Esophagus muscularis mucosa (tissue), 4 donors: ENCODE measurements around the gene ADGRV1.
"Not testable (repeated sequence)": the region's sequence is repeated elsewhere in the genome, so short reads cannot be mapped to it uniquely, and the experiment has no call there.

Source experiments
- EP300 ChIP-seq: sonication (generic); formaldehyde crosslinking; IDR thresholded peaks from one replicate; pipeline ENCODE4 v1.6.1; 2017; ENCODE audit warnings: antibody characterized with exemption
- POLR2A ChIP-seq: fragments of 450-650 bp; IDR thresholded peaks from one replicate; pipeline ENCODE4 v1.6.1; 2017; ENCODE audit warnings: antibody characterized with exemption, moderate library complexity, mild to moderate bottlenecking, low read depth
- POLR2AphosphoS5 ChIP-seq, 2 donors: sonication (generic); formaldehyde crosslinking; IDR thresholded peaks; one replicate each; pipeline ENCODE4 v1.6.1; 2017; ENCODE audit warnings: antibody characterized with exemption in 2 of 2
- TF ChIP-seq, protein P1 (sequence below), 3 experiments: fragments of 200-600 bp in 2 of 3; fragments of 450-650 bp in 1 of 3; sonication (generic) in 2 of 3; IDR thresholded peaks; one replicate each; pipeline ENCODE4 v1.5.1; 2017 to 2019; ENCODE audit warnings: antibody characterized with exemption in 3 of 3, mild to moderate bottlenecking in 2 of 3, moderate library complexity in 1 of 3

DNA sequence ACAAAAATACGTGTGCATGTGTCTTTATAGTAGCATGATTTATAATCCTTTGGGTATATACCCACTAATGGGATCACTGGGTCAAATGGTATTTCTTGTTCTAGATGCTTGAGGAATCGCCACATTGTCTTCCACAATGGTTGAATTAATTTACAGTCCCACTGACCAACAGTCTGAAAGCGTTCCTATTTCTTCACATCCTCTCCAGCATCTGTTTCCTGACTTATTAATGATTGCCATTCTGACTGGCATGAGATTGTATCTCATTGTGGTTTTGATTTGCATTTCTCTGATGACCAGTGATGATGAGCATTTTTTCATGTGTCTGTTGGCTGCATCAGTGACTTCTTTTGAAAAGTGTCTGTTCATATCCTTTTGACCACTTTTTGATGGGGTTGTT is 18.0 kb downstream of the ADGRV1 start:
- TF ChIP-seq, protein P1, sequence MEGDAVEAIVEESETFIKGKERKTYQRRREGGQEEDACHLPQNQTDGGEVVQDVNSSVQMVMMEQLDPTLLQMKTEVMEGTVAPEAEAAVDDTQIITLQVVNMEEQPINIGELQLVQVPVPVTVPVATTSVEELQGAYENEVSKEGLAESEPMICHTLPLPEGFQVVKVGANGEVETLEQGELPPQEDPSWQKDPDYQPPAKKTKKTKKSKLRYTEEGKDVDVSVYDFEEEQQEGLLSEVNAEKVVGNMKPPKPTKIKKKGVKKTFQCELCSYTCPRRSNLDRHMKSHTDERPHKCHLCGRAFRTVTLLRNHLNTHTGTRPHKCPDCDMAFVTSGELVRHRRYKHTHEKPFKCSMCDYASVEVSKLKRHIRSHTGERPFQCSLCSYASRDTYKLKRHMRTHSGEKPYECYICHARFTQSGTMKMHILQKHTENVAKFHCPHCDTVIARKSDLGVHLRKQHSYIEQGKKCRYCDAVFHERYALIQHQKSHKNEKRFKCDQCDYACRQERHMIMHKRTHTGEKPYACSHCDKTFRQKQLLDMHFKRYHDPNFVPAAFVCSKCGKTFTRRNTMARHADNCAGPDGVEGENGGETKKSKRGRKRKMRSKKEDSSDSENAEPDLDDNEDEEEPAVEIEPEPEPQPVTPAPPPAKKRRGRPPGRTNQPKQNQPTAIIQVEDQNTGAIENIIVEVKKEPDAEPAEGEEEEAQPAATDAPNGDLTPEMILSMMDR (IDR thresholded peaks at IDR 0.05), result not testable (repeated sequence)
- TF ChIP-seq POLR2AphosphoS5 (IDR thresholded peaks at IDR 0.05); POLR2A; EP300: not testable (repeated sequence)
